SJCRH30 (cell line): ENCODE results near the gene NPFF. TPM values are rescaled to one million over a fixed set of nuclear protein-coding genes. Genes with fewer than 3 reads are reported as not detected.
"Not testable (repeated sequence)": the region's sequence is repeated elsewhere in the genome, so short reads cannot be mapped to it uniquely, and the experiment has no call there.

ENCODE experiments used
- DNase-seq, 2 experiments: peaks; one replicate each; pipeline ENCODE4 v3.0.0-alpha.2; 2015 to 2020
- H3K27ac ChIP-seq: fragments of 250-450 bp; sonication (Bioruptor Pico); 2 replicates; pipeline ENCODE4 v1.5.1; 2020; ENCODE audit warnings: mild to moderate bottlenecking, moderate library complexity
- H3K27me3 ChIP-seq: fragments of 250-450 bp; sonication (Bioruptor Pico); 2 replicates; pipeline ENCODE4 v1.5.1; 2020; ENCODE audit warnings: mild to moderate bottlenecking, moderate library complexity
- H3K36me3 ChIP-seq: fragments of 250-450 bp; sonication (Bioruptor Pico); 2 replicates; pipeline ENCODE4 v1.5.1; 2020; ENCODE audit warnings: mild to moderate bottlenecking, moderate library complexity
- H3K4me1 ChIP-seq: fragments of 250-450 bp; sonication (Bioruptor Pico); 2 replicates; pipeline ENCODE4 v1.5.1; 2020; ENCODE audit warnings: mild to moderate bottlenecking, moderate library complexity
- H3K4me3 ChIP-seq: fragments of 250-450 bp; sonication (Bioruptor Pico); 2 replicates; pipeline ENCODE4 v1.5.1; 2020; ENCODE audit warnings: mild to moderate bottlenecking, moderate library complexity
- H3K9me3 ChIP-seq: fragments of 250-450 bp; sonication (Bioruptor Pico); replicated peaks from 2 replicates; pipeline ENCODE4 v1.5.1; 2020; ENCODE audit warnings: mild to moderate bottlenecking, moderate library complexity
- total RNA-seq: library from RNA; depleted of rRNA; stranded (reverse); fragments of >200 nt; shearing (Covaris generic); gene quantifications from 2 replicates; pipeline ENCODE4 v1.2.3, GENCODE V29; 2014

The NPFF gene
- total RNA-seq, 1 experiment from 2014 or later: 0.43 TPM

GRCh38 chr12:53492830-53493609 lies 14.3 kb downstream of the NPFF start:
- DNase-seq: peak; percentile 92 to 93
- H3K9me3 ChIP-seq: no peaks in the 10 kb centered on the region
- no peaks in the 10 kb centered on the region for H3K36me3 ChIP-seq
- H3K27ac ChIP-seq: peak overlapping the region; percentile 38; the same call in 1 of the 2 replicates
- no peaks in the 10 kb centered on the region for H3K27me3 ChIP-seq
- peak overlapping the region; percentile 55 for H3K4me3 ChIP-seq
- peaks cover 17% of the 10 kb centered on the region for H3K4me1 ChIP-seq

- DNase-seq: no peak
- Histone ChIP-seq H3K9me3 (no peaks in the 10 kb centered on the region), H3K4me3 (peak overlapping the region; percentile 55), H3K36me3 (no peaks in the 10 kb centered on the region), H3K27ac (peak overlapping the region; percentile 1; the same call in 1 of the 2 replicates), H3K27me3 (no peaks in the 10 kb centered on the region), H3K4me1 (peaks cover 17% of the 10 kb centered on the region)
Measured at GRCh38 chr12:53492188-53492587, 15.1 kb downstream of the NPFF start.

GRCh38 chr12:53489242-53489864 lies 17.9 kb downstream of the NPFF start:
- no peak for DNase-seq
- Histone ChIP-seq H3K4me1 (0 out of 2 replicates have a peak, but pooled peaks cover 4% of the 10 kb centered on the region), H3K36me3 (peaks cover 3% of the 10 kb centered on the region; the same call in 1 of the 2 replicates), H3K27me3 (no peaks in the 10 kb centered on the region), H3K9me3 (no peaks in the 10 kb centered on the region), H3K4me3 (no peak overlapping the region), H3K27ac (no peak overlapping the region)

GRCh38 chr12:53486736-53487487 lies 20.4 kb downstream of the NPFF start:
- DNase-seq: no peak
- H3K36me3 ChIP-seq: peaks cover 22% of the 10 kb centered on the region
- no peak overlapping the region for H3K4me3 ChIP-seq

GRCh38 chr12:53485955-53486735 lies 21.1 kb downstream of the NPFF start:
- Histone ChIP-seq H3K27me3 (no peaks in the 10 kb centered on the region), H3K4me1 (no peaks in the 10 kb centered on the region), H3K9me3 (no peaks in the 10 kb centered on the region), H3K36me3 (peaks cover 29% of the 10 kb centered on the region), H3K4me3 (no peak overlapping the region), H3K27ac (no peak overlapping the region)
- no peak for DNase-seq

More at GRCh38 chr12:53486736-53487487, 20.4 kb downstream of the NPFF start:
- H3K4me1 ChIP-seq: no peaks in the 10 kb centered on the region
- H3K27ac ChIP-seq: no peak overlapping the region
- H3K27me3 ChIP-seq: no peaks in the 10 kb centered on the region
- H3K9me3 ChIP-seq: no peaks in the 10 kb centered on the region

GRCh38 chr12:53484686-53485575 lies 22.4 kb downstream of the NPFF start:
- no peak for DNase-seq
- H3K4me3 ChIP-seq: no peak overlapping the region
- peaks cover 40% of the 10 kb centered on the region for H3K36me3 ChIP-seq

GRCh38 chr12:53483979-53484377 lies 23.3 kb downstream of the NPFF start:
- no peaks in the 10 kb centered on the region for H3K4me1 ChIP-seq
- H3K27ac ChIP-seq: no peak overlapping the region
- H3K36me3 ChIP-seq: peaks cover 48% of the 10 kb centered on the region
- no peaks in the 10 kb centered on the region for H3K9me3 ChIP-seq
- H3K27me3 ChIP-seq: no peaks in the 10 kb centered on the region
- no peak overlapping the region for H3K4me3 ChIP-seq
- no peak for DNase-seq

More at GRCh38 chr12:53484686-53485575, 22.4 kb downstream of the NPFF start:
- Histone ChIP-seq H3K9me3 (no peaks in the 10 kb centered on the region), H3K27me3 (no peaks in the 10 kb centered on the region), H3K4me1 (no peaks in the 10 kb centered on the region), H3K27ac (no peak overlapping the region)

GRCh38 chr12:53483225-53483978 lies 23.9 kb downstream of the NPFF start:
- Histone ChIP-seq H3K9me3 (no peaks in the 10 kb centered on the region), H3K36me3 (peaks cover 53% of the 10 kb centered on the region), H3K4me3 (no peak overlapping the region), H3K27ac (no peak overlapping the region), H3K4me1 (no peaks in the 10 kb centered on the region), H3K27me3 (no peaks in the 10 kb centered on the region)
- DNase-seq: peak in 1 of 2 experiments; percentile 29

GRCh38 chr12:53482626-53483168 lies 24.6 kb downstream of the NPFF start:
- Histone ChIP-seq H3K9me3 (no peaks in the 10 kb centered on the region), H3K27me3 (no peaks in the 10 kb centered on the region), H3K27ac (no peak overlapping the region), H3K36me3 (peaks cover 60% of the 10 kb centered on the region), H3K4me3 (no peak overlapping the region), H3K4me1 (no peaks in the 10 kb centered on the region)
- no peak for DNase-seq

- no peak overlapping the region for H3K4me3 ChIP-seq
Measured at GRCh38 chr12:53481939-53482586, 25.2 kb downstream of the NPFF start.

GRCh38 chr12:53481458-53481857 lies 25.8 kb downstream of the NPFF start:
- DNase-seq, H3K27ac ChIP-seq, H3K27me3 ChIP-seq, H3K4me1 ChIP-seq, H3K4me3 ChIP-seq, H3K9me3 ChIP-seq: not testable (repeated sequence)
- H3K36me3 ChIP-seq: peaks cover 73% of the 10 kb centered on the region

More at GRCh38 chr12:53481939-53482586, 25.2 kb downstream of the NPFF start:
- Histone ChIP-seq H3K27me3 (no peaks in the 10 kb centered on the region), H3K27ac (no peak overlapping the region; the same call in 1 of the 2 replicates), H3K4me1 (no peaks in the 10 kb centered on the region), H3K36me3 (peaks cover 67% of the 10 kb centered on the region), H3K9me3 (no peaks in the 10 kb centered on the region)
- no peak for DNase-seq
